ENCODE data around the gene APPBP2. TPM values are rescaled to one million over a fixed set of nuclear protein-coding genes. Genes with fewer than 3 reads are reported as not detected.

The APPBP2 gene
- total RNA-seq, 1 donor from 2014 or later: 46.8 TPM

DNA sequence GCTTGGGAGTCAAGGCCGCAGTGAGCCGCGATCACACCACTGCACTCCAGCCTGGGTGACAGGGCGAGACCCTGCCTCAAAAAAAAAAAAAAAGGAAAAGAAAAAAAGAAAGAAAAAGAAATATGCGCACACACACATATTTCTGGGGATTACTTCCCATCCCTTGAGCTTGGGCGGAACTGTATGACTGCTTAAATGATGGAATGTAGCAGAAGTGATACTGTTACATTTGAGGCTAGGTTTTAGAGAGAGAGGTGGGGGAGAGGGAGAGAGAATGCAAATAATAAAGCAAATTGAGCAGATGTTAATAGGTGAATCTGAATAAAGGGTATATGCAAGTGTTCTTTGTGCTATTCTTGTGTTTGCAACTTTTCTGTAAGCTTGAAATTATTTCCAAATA is 122.1 kb downstream of the APPBP2 start:
- peaks cover 3% of the 10 kb centered on the region for H3K9me3 Mint-ChIP-seq (ENCODE audit: unreplicated experiment)
- H3K4me3 Mint-ChIP-seq (ENCODE audit: unreplicated experiment): no peak overlapping the region
- peaks cover 5% of the 10 kb centered on the region for H3K36me3 Mint-ChIP-seq (ENCODE audit: unreplicated experiment)
- H3K27ac Mint-ChIP-seq (ENCODE audit: unreplicated experiment): no peak overlapping the region
- TF ChIP-seq, protein P1, sequence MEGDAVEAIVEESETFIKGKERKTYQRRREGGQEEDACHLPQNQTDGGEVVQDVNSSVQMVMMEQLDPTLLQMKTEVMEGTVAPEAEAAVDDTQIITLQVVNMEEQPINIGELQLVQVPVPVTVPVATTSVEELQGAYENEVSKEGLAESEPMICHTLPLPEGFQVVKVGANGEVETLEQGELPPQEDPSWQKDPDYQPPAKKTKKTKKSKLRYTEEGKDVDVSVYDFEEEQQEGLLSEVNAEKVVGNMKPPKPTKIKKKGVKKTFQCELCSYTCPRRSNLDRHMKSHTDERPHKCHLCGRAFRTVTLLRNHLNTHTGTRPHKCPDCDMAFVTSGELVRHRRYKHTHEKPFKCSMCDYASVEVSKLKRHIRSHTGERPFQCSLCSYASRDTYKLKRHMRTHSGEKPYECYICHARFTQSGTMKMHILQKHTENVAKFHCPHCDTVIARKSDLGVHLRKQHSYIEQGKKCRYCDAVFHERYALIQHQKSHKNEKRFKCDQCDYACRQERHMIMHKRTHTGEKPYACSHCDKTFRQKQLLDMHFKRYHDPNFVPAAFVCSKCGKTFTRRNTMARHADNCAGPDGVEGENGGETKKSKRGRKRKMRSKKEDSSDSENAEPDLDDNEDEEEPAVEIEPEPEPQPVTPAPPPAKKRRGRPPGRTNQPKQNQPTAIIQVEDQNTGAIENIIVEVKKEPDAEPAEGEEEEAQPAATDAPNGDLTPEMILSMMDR (IDR thresholded peaks at IDR 0.05; ENCODE audit: partially characterized antibody, unreplicated experiment): no peak
- peaks cover 2% of the 10 kb centered on the region for H3K27me3 Mint-ChIP-seq (ENCODE audit: unreplicated experiment)
- no peaks in the 10 kb centered on the region for H3K4me1 Mint-ChIP-seq (ENCODE audit: low read depth, unreplicated experiment)
- DNase-seq: no peak

DNA sequence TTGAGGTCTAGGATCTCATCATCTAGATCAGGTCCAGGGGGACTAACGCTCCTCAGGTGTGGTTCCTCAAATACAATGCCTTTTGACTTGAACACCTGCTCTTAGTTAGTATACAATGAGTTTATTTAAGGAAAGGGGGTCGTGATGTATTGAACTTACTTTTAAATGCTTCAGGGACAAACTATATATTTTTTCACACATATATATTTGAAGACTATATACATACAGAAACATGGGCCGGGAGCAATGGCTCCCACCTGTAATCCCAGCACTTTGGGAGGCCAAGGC is 122.6 kb downstream of the APPBP2 start:
- H3K9me3 Mint-ChIP-seq (ENCODE audit: unreplicated experiment): peaks cover 3% of the 10 kb centered on the region
- no peak overlapping the region for H3K27ac Mint-ChIP-seq (ENCODE audit: unreplicated experiment)
- peaks cover 2% of the 10 kb centered on the region for H3K27me3 Mint-ChIP-seq (ENCODE audit: unreplicated experiment)
- peaks cover 5% of the 10 kb centered on the region for H3K36me3 Mint-ChIP-seq (ENCODE audit: unreplicated experiment)
- H3K4me3 Mint-ChIP-seq (ENCODE audit: unreplicated experiment): no peak overlapping the region
- no peaks in the 10 kb centered on the region for H3K4me1 Mint-ChIP-seq (ENCODE audit: low read depth, unreplicated experiment)
- no peak for DNase-seq
- TF ChIP-seq, protein P1 (IDR thresholded peaks at IDR 0.05; ENCODE audit: partially characterized antibody, unreplicated experiment): no peak

DNA sequence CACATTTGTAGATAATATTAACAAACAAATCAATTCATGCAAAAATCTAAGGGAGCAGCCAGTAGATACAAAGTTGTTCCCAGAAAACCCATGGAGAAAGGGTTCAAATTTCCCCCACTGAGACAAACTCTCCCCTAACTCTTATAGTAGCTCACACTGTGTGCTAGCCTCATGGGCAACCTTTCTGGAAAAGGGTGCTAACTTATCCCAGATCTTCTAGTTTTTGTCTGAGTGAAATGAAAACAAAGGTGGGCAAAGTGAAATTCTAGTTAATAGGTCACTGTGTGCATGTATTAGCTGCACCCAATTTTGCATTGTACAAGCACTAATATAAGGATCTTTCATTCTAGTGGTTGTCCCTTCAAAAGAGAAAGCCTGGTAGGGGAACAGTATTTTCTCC is 124.2 kb downstream of the APPBP2 start:
- Mint-ChIP-seq H3K9me3 (ENCODE audit: unreplicated experiment) (no peaks in the 10 kb centered on the region), H3K27me3 (ENCODE audit: unreplicated experiment) (peaks cover 2% of the 10 kb centered on the region), H3K36me3 (ENCODE audit: unreplicated experiment) (no peaks in the 10 kb centered on the region), H3K4me3 (ENCODE audit: unreplicated experiment) (no peak overlapping the region), H3K27ac (ENCODE audit: unreplicated experiment) (no peak overlapping the region), H3K4me1 (ENCODE audit: low read depth, unreplicated experiment) (no peaks in the 10 kb centered on the region)
- TF ChIP-seq, protein P1 (IDR thresholded peaks at IDR 0.05; ENCODE audit: partially characterized antibody, unreplicated experiment): no peak
- DNase-seq: no peak

DNA sequence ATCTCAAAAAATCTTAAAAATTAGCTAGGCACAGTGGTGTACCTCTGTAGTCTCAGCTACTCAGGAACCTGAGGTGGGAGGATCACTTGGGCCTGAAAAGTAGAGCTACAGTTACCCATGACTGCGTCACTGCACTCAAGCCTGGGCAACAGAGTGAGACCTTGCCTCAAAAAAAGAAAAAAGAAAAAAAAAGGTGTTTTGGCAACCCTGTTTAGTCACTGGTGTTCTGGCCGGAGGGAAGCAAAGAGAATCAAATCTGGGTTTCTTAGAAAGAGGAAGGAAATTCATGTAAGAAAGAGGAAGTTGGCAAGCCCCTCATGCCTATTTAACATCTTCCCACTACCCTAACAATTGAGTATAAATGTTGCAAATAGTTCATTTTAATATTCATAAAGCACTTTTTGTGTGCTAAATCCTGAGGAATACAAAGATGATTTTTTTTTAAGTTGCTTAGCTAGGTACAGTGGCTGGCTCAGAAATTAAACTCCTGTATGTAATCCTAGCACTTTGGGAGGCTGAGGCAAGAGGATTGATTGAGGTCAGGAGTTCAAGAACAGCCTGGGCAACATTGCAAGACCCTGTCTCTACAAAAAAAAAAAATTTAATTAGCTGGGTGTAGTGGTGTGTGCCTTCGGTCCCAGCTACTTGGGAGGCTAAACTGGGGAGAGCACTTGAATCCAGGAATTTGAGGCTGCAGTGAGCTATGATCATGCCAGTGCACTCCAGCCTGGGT is 127.6 kb downstream of the APPBP2 start:
- Mint-ChIP-seq H3K27ac (ENCODE audit: unreplicated experiment) (no peak overlapping the region), H3K27me3 (ENCODE audit: unreplicated experiment) (no peaks in the 10 kb centered on the region), H3K4me3 (ENCODE audit: unreplicated experiment) (no peak overlapping the region), H3K36me3 (ENCODE audit: unreplicated experiment) (no peaks in the 10 kb centered on the region), H3K4me1 (ENCODE audit: low read depth, unreplicated experiment) (no peaks in the 10 kb centered on the region), H3K9me3 (ENCODE audit: unreplicated experiment) (peaks cover 2% of the 10 kb centered on the region)
- TF ChIP-seq, protein P1 (IDR thresholded peaks at IDR 0.05; ENCODE audit: partially characterized antibody, unreplicated experiment): no peak
- no peak for DNase-seq

DNA sequence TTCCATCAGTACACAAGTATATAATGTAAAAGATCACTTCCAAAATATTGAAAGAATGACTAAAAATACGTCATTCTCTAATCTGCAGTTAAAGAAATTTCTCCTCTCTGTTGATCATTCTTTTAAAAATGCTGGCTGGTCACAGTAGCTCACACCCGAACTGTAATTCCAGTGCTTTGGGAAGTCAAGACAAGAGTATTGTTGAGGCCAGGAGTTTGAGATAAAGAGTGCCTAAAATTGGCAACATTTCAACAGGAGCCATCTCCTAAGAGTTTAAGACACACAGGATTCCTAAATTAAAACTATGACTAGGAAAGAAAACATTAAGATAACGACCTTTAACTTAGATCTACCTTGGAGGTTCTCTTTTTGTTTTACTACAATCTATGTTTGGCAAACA is 129.6 kb downstream of the APPBP2 start:
- TF ChIP-seq, protein P1 (IDR thresholded peaks at IDR 0.05; ENCODE audit: partially characterized antibody, unreplicated experiment): no peak
- H3K27ac Mint-ChIP-seq (ENCODE audit: unreplicated experiment): no peak overlapping the region
- peaks cover 2% of the 10 kb centered on the region for H3K4me1 Mint-ChIP-seq (ENCODE audit: low read depth, unreplicated experiment)
- no peak for DNase-seq
- H3K36me3 Mint-ChIP-seq (ENCODE audit: unreplicated experiment): no peaks in the 10 kb centered on the region
- peaks cover 7% of the 10 kb centered on the region for H3K27me3 Mint-ChIP-seq (ENCODE audit: unreplicated experiment)
- no peak overlapping the region for H3K4me3 Mint-ChIP-seq (ENCODE audit: unreplicated experiment)
- H3K9me3 Mint-ChIP-seq (ENCODE audit: unreplicated experiment): peaks cover 7% of the 10 kb centered on the region

Data from glutamatergic neuron (in vitro differentiated cells).